CD4-positive, alpha-beta T cell treated with Interferon gamma for 1 hour (primary cell): ENCODE measurements around the gene S100A9.
A peak's percentile ranks its signal among the peaks of the same experiment; 100 is the strongest.

Experiments used
- DNase-seq: peaks from one replicate; pipeline ENCODE4 v3.0.0-alpha.2; 2020

The S100A9 gene

DNA sequence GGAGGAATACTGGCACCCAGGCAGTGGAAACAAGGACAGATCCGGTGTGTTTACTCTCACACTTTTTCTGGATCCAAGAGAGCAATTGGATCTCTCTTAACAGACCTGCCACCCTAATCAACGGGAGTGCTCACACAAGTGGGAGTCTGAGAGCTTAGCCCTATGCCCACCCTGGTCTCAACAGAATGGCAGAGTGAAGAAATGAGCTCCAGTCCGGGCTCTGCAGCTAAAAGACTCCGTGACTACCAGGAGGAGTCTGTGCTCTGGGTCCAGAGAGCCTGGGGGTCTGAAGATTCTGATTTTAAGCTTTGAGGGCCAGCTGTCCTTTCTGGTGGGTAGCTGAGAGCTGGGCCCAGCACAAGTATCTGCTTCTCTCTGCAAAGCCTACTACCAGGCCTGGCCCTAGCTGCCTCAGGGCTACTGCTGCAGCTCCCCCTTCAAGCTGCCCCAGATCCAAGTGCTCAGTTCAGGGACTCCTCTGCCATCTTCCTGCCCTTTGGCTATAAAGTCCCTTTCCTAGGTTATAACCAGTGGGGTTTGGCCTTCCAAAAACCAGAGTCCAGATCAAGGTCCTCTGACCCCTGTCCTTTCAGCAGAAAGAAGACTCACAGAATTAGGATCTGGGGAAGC is 3.9 kb downstream of the S100A9 start:
- DNase-seq, result no peak

DNA sequence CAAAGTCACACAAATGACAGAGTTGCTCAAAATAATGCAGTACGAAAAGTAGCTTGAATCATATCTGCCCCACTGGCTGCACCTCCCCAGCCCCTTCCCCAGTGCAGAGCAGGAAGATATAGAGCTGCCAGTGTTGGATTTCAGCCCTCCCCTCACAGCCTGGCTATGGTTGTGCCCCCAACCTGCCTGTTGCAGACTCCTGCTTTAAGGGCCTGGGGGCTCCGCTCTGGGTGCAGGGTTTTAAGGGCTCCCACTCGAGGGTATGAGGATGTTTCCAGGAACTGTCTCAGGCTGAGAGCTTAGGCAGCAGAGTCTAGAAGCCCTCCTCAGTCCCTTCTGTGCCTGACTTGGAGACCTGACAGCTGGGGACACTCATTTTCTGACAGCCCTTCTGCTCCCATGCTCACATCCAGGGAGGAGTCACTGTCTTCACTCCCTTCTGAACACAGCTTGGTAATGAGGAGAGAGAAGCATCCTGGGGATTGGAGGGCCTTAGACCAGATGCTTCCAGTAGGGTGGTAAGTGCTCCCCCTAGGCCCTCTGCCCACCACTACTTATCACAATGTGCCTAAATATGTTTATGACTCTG is 4.6 kb downstream of the S100A9 start:
- no peak for DNase-seq

DNA sequence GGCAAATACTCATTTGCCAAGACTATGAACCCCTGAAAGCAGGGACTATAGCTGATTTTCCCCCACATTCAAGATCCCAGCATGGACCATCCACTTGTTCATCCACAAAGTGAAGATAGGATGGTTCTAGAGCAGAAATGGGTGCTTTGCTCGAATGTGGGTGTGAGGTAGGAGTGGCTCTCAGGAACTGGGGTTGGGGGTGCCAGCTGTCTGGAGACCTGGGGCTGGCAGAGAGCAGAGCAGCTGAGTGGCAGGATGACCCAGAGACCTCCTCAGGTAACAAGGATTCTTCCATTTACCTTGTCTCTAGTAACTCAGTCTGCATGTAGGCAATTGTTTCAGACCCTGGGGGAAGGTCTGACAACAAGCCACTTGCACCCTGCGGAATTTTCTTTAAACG is 6.0 kb downstream of the S100A9 start:
- no peak for DNase-seq

DNA sequence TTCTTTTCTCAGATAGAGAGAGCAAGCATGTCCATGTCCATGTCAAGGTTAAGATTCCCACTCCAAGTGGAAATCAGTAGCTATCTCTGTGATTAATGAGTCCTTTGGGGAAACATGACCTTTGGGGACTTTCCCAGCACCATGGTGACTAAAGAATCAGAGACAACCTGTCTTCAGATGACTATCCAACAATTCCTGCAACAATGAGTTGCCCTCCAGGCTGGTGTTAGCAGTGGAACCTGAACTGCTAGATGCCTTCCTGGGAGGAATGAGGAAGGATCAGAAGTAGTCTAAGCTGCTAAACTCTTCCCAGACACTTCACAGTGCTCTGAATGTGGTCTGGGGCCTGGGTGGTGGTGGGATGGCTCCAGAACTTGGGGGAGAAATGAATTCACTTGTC is 6.5 kb downstream of the S100A9 start:
- DNase-seq, result no peak

DNA sequence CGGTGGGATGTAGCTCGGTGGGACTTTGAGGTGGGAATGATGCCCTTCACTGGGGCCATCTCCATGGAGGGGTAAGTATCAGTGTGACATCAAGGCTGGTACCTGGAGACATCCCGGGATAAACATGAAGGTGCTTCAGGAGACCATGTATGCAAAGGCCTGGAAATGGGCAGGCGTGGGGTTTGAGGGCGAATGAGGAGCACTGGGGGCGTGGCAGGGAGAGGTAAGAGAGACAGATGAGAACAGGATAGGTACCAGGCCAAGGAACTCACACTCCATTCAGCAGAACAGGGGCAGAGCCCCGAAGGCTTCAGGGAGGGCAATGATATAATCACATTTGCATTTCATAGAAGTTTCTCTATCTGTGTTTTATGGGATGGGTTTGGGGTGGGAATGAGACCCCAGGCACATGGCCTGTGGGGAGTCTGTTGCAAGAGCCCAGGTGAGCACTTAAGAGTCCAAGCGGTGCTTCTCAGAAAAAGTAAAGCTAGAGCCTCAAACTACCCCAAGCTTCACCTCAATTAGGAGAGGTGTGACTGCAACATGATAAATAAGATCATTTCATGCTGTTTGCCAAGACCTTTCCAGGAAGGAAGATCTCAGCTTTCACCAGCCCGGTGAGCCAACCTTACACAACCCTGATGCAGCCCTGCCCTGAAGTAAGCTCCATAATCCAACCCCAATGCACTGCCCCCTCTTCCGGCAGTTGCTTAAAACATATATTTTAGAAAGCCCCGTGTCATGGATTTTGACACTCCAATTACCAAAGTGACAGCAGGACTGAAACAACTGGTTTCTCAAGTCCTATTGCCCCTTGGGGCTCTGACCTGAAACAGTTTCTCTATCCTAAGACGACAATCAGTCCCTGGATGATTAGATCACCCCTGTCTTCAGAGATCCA is 7.4 kb downstream of the S100A9 start:
- DNase-seq, result no peak

DNA sequence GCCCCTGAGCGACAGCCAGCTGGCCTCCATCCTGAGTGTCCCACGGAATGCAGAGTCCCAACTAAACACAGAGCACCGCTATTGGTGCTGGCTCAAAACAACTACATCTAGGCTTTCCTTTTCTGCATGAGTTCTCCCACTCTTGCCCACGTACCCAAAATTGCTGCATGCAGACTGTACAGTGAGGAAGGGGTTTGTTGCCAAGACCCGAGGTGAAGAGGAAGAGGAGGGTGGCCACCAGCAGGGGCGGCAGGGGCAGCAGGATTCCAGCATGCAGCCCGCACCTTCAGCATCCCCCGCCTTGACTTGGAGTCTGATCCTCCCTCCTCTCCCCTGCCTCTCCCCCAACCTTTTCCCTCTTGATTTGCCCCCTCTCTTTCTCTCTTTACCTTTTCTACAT is 8.0 kb downstream of the S100A9 start:
- DNase-seq, result no peak

DNA sequence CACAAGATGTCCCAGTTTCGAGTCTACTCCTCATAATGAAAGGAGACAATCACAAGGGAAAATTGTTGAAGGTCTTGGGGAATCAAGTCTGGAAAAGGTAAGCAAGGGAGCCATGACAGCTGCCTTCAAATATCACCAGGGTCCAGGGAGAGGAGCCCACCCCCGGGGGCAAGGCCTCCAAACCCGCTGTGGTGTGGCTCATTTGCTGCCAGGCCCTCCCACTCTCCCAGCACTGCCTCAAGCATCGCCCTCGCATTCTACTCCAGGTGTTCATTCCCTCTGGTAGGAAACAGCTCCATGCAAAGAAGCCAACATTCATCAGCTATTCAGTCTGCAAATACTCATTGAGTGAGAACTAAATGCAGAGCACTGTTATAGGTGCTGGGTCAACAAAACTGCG is 8.6 kb downstream of the S100A9 start:
- DNase-seq, result no peak

DNA sequence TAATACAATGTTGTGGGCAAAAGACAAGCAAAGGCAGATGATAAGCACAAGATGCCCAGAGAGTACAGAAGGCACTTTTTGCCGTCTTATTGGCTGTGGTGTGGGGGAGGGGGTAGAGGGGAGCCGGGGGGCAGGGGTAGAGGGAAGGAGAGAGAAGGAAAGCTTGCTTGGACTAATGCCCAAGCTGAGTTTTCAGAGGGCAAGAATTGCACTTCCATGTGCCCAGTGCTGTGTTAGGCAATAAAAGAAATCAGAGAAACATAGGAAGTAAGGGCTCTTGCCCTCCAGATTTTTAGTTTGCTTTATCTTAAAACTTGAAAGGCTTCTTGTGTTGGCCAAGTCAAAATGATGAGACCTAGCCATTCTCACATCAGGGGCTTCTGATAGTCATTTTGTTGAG is 9.4 kb downstream of the S100A9 start:
- no peak for DNase-seq

DNA sequence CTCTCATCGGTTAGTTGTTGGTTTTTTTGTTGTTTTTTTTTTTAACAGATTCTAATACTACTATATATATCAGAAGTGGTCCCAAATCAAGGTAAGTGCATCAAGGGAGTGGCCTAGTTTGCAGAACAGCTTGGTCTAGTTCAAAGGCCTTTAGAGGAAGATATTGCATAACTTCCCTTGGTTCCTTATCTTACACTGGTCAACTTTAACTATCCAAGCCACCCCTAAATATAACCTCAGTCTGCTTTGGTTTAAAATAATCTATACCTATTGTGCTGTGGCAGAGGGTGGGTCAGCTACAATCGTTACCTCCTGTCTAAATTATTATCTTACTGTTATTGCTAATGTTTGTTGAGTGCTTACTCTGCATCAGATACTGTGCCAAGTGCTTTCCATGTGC is 10.8 kb downstream of the S100A9 start:
- DNase-seq, result no peak

DNA sequence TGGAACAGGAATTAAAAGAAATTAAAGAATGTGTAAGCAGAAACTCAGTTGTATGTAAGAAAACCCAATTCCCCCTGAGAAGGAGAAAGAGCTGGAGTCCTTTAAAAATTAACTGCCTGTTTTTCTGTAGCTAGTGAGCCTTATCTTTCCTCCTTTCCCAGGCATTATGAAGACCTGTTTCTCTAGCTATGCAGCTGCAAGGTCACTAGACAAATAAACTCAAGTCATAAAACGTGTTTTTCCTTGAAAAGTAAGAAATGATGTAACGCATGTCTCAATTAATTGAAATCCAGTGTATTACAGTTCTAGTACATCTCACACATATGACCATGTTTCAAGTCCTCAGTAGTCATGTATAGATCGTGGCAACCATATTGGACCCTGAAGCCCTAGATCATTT is 12.5 kb downstream of the S100A9 start:
- no peak for DNase-seq

DNA sequence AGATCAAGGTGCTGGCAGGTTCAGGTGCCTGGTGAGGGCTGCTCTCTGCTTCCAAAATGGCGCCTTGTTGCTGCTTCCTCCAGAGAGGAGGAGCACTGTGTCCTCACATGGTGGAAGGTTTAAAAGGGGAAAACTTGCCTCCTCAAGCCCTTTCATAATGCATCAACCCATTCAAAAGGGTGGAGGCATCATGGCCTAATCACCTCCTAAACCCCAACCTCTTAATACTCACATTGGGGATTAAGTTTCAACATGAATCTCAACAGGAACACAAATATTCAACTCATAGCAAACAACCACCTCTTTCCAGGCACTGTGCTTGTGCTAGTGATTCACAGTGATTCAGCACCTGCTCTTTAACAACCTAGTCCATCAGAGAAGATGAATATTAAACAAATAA is 13.6 kb downstream of the S100A9 start:
- DNase-seq, result no peak

DNA sequence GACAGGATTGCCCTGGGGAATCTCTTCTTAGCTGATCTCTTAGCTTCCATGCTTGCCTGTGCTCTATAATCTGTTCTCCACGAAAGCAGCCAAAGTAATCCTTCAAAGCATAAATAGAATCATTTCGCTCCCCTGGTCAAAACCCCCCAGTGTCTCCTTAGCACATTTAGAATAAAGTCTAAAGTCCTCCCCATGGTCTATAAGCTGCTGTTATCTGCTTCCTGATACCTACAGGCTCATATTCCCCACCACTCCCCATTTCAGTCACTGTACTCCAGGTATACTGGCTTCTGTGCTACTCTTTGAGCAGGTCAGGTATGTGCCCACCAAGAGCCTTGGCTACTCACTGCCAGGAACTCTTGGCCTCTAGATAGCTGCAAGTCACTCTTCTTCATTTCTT is 14.9 kb downstream of the S100A9 start:
- DNase-seq, result no peak

DNA sequence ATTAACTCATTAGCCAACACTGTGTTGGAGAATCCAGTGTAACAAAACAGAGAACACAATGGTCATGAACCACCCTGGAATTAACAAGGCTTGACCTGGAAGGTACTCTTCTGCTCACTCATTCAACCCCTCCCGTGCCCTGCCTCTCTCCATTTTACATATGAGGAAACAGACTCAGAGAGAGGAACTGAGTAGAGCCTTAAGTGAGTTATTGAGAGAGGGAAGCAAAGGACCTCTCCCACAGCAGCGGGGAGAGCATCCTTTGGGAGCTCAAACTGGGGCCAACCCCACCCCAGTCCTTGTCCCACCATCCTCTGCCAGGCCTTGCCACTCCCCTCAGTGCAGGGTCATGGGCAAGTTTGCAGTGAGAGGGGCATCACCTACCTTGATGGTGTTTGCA is 16.4 kb downstream of the S100A9 start:
- no peak for DNase-seq

DNA sequence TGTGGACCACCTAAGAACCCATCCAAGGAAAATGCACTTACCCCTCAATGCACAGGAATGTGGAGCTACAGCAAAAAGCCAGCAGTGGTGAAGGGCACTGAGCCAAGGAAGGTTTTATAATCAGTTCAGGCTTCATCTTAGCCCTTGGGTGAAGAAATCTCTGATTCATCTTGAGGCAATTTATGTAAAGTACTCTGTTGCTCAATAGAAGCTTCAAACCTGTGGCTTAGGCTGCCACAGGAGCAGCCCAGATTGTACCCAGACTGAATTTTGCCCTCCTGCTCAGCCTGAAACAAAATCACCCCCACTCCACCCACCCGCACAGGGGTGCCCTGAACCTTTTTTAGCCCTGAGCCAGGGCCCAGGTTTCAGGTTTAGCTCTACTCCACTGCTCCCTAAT is 17.9 kb downstream of the S100A9 start, which contains the start of gene S100A12:
Gene S100A12, minus strand, starts transcription at position 111 of the 400 bp plus-strand sequence. CDS start 1,029 bp downstream, outside the sequence.
- DNase-seq, result no peak

DNA sequence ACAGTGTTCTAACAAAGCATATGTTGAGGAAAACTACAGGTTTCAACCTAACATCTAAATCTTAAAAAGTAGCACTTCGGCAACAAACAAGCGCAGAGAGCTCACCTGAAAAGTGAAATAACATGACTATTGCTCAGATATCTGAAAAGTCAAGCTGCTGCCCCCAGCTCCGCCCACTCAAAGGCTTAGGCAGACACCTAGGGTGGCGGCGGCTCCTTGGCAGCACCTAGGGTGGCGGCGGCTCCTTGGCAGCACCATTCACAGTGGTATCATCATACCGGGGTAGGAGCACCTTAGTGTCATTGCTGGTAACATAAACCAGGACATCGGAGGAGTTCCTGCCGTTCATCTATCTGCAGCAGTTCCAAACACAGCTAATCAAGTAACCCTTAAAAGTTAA is 21.9 kb downstream of the S100A9 start:
- no peak for DNase-seq

DNA sequence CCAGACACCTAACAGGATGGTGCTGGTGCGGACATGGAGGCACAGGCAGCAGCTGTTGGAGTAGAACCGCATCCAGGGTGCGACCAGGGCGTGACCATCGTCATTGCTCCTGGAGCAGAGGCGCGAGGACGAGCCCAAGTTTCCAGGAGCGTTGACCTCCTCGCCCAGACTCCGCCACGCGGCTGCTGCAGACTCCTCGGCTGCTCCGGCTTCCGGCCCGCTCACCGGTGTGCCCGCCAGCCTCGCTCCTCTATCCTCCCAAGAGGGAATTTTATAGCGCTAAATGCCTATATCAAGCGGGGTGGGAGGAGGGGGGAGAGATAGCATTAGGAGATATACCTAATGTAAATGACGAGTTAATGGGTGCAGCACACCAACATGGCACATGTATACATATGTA is 23.1 kb downstream of the S100A9 start:
- DNase-seq, result no peak

DNA sequence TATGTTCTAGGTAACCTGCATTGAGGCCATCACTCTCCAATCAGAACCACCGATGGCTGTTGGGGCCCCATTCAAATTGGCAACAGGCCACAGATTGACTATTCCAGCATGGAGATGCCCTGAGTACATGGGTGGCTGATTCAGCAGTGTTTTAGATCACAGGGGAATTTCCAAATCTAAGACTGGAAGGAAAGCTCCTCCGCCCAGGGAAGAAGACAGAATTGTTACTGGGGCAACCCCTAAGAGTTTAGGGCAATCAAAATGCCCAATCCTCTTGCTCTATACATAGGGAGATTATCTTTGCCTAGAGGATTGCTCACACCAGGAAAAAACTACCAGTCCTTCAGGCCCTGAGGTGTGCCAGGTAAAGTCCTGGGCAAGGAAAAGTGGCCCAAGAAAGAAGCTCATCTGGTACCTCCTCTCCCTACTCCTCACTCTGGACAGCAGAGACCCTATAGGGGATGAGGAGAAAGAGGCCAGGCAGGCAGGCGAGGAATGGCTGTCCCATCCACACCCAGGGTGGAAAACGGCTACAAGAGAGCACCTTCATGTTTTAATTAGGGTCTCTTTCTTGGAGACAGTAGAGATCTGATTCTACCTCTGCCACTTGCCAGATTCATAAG is 27.4 kb downstream of the S100A9 start:
- no peak for DNase-seq

DNA sequence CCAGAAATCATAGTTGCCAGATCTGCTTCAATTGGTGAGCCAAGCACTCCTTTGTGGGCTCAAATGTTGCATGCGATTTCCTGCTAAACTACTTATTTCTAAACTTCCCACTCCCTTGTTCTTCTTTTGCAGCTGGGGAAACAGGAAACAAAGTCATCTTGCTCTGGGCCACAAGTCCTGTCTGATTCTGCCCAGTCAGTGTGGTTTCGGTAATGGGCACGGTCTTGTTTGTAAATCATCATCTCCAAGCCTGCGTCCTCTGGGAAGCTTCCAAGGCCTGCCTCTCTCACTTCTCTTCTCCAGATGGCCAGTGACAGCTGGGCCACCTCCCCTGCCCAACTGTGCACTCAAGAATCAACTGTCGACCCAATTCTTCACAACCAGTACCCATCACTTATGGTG is 28.8 kb downstream of the S100A9 start:
- DNase-seq, result peak; percentile 48

DNA sequence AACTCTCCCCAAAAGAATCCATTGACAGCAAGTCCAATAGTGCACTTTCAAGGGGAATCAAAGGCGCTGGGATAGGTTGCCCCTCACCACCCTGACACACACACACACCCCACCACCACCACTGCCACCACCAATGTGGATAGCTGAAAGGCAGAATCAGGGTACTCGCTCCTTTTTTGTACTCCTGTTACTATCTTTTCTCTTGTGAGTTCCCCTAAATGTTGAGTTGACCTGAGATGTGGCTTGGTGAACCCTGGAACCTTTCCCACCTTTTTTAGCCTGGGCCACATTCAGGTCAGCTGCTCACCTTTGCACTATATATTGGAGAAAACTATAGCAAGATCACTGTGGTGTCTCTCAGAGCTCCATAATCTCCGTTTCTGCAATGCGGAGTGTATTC is 29.3 kb downstream of the S100A9 start:
- no peak for DNase-seq

DNA sequence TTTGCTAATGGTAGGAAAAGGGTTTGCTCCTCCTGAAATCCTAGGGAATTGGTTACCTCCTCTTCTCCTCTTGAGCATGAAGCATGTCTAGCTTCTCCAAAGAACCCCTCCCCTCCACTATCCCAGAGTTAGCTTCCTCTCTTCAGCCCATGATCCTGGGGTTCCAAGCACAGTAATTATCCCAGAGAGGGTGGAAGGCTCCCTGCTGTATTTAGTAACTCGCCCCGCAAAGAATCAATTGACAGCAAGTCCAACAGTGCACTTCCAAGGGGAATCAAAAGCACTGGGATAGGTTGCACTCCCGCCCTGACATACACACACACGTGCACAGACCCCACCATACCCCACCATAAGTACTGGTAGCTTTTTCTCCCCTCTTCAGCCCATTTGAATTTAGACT is 30.1 kb downstream of the S100A9 start:
- DNase-seq, result no peak

DNA sequence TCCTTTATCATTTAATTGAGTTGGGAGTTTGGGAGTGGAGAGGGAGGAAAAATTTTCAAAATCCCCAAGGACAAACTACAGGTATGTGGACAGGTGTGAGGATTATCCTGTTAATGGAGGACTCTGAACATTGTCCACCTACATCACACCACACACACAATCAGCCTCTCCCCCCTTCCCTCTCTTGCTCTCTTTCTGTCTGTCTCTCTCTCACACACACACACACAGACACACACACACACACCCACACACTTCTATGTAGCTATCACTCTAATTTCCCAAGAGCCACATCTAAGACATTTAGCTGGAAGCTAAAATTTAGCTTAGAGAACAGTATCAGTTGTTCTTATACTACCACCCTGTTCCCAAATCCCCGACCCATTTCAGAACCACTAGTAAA is 31.7 kb downstream of the S100A9 start:
- DNase-seq, result no peak

DNA sequence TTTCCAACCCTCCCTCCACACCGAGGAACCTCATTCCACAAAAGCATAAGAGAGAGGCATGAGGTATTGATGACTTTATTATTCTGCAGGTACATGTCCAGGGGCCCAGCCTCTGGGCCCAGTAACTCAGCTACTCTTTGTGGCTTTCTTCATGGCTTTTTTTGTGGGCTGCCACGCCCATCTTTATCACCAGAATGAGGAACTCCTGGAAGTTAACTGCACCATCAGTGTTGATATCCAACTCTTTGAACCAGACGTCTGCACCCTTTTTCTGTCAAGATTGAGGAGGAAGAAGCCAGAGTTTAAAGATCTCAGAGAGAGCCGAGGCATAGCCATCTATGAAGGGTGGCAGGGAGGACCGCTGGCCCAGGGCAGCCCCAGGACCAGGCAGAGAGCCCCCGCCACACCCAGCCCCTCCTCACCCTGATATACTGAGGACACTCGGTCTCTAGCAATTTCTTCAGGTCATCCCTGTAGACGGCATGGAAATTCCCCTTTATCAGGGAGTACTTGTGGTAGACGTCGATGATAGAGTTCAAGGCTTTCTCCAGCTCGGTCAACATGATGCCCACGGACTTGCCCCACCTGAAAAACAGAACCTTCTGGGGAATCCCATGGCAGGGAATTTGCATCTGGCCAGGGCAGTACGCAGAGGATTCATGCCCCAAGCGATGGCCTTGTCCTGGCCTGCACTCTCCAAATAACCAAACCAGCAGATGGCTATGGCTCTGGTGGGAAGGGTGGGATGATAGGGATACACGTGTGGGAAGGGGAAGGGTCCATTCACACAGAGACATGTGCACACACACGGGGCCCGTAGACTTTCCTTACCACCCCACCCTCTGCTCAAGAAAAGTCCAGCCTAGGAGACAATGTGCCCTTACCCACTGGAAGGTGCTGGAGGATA is 32.6 kb downstream of the S100A9 start:
- DNase-seq, result no peak
